DMS114 treated with DMSO at 0.1 percent for 48 hours (cell line): Measurements from ENCODE around the gene USH2A.

Experiments
- DNase-seq: peaks from one replicate; lab custom pipeline; 2025; ENCODE audit not compliant: unreplicated experiment; lab: John Stamatoyannopoulos, UW

USH2A gene

DNA sequence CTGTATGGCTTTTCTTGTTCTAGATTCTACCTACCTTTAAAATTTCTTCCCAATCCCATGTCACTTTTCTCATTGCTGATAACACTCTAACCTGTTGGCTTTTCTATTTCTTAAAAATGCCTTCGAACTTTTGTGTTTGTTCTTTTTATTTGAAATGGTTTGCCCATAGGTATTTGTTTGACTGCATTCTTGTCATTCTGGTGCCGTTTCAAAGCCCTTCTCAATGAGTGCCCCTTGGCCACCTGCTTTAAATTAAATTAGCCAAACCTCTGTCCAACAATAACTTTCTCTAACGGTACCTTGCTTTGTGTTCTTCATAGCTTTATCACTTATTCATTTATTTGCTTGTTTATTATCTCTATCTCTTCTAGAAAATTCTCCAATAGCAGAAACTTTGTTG lies 817.2 kb downstream of the USH2A start:
- DNase-seq = no peak

DNA sequence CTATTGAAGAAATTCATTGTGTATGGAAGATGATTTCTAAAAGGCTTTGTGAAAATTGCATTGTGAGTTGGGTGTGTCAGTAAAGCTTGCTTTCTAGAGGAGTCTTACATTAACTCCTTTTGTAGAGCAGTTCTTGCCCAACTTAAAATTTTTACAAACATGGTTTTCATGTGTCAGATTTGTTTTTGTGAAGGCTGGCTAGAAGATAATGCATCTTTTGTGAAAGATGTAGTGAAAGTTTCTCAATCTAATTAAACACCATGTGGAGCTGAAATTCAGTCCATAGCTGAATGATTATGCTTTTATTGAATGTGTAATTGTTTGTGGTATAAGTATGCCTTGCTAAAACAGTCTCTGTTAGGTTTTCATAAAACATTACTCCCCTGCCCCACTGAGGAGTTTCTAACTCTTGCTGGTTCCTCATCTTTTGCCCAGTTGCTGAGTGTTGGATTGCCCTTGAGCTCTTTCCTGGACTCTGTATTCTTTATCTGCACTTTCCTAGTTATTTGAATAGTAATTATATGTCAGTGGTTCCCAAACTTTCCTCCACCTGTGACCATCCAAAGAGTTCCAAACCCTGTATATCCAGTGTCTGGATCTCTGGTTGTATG lies 818.1 kb downstream of the USH2A start:
- DNase-seq = no peak

DNA sequence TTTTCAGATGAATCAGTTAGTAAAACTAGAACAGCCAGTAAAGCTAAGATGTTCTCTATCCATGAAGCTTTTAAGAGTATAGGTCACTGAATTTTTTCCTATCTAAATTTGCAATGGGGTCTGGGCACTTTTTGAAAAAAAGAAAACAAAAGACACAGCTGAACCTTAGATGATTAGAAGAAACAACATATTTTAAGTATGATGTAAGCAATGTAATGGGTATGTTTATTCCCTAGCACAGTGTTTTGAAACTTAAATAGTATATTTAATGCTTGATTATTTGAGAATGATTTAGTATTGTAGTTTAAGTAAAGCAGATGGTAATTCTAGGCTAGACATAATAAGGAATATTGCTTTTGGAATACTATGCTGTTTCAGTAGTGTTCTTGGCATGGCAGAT lies 819.9 kb downstream of the USH2A start:
- DNase-seq = no peak

DNA sequence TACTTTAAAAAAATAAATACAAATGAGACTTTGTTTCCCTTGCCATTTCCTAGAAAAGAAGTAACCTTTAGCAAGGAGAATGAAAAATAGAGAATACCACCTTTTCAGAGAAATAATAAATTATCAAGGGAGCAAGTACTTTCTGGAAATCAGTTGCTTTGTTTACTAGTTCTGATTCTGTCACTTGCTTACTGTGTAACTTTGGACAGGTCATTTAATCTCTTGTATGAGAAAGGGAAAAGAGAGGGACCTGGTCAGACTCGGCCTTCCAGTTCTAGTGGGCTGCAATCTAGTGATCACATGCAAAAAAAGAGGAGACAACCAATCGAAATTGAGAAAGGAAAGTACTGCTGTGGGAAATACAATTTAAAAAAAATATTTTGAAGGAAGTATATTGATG lies 822.0 kb downstream of the USH2A start:
- no peak for DNase-seq

DNA sequence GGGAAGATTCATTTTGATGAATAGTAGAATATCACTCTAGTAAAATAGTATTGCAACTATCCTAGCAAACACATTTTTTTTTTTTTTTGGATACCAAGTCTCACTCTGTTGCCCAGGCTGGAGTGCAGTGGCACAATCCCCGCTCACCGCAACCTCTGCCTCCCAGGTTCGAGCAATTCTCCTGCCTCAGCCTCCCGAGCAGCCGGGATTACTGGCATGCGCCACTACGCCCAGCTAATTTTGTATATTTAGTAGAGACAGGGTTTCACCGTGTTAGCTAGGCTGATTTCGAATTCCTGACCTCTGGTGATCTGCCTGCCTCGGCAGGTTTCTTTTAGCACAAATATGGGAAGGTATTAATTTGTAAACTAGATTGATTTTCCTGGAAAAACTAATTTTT lies 822.4 kb downstream of the USH2A start:
- no peak for DNase-seq

DNA sequence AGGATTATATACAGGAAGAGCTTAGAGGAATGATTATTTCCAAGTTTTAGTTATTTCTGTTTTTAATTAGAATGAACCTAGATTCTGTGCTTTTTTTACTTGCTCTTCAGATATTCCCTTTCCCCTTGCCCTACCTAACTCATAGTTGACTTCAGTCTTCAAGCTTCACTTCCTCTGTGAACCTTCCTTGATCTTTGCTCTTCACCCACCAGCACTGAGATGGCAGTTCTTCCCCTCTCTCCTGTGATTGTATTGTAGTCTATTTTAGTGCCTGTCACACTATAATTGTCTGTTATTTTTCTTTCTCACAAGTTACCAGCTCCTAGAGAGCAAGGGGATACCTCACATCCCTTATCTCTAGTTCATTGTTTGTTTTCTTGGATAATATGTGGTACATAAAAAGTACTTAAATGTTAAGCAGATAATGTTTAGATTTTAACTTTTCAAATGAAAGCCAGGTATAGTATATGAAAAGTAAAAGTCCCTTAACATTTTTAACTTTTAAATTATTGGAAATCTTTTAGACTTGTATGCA lies 822.9 kb downstream of the USH2A start:
- no peak for DNase-seq

DNA sequence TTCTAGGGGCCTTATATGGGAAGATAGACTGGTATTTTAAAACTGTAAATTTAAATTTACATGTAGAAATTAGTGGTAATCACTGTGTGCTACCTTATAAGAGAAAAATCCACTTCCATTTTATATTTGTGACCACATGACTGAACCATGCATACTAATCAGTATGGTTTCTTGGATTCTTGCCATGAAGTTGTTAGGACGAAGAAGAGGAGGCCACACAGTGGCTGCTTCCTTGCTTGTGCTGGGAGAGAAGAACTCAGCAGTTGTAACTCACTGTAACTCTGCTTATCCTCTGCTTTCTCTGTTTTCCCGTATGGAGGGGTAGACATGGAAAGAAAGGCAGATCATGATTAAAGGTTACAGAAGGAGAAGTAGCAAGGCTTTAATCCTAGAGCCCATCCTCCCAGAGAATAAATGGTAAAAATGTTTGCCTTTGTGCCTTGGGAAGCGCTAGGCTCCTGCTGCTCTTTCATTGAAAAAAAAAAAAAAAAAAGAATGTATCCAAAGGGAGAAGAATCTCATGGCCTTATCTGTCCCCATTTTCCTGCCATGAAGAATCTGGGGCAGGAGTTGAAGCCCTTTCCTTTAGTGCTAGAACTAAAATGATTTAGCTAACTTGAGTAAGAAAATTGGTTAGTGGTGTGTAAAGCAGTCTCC lies 823.7 kb downstream of the USH2A start:
- DNase-seq = no peak

DNA sequence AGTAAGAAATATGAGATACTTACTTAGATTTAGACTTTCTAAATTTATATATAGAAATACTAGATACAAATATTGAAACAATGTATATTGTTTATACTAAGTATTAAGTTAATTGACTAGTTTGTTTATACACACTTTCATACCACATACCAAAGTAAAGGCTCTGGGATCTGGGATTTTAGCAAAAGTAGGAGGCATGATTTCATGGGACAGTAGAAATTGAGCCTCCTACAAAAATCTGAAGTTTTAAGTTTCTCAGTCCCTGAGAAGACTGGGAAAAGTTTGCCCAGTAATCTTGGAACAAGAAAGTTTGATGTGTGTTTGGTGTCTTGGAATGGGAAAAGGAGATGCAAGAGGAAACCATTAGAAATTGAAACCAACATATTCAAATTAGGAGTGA lies 825.3 kb downstream of the USH2A start:
- DNase-seq = no peak

DNA sequence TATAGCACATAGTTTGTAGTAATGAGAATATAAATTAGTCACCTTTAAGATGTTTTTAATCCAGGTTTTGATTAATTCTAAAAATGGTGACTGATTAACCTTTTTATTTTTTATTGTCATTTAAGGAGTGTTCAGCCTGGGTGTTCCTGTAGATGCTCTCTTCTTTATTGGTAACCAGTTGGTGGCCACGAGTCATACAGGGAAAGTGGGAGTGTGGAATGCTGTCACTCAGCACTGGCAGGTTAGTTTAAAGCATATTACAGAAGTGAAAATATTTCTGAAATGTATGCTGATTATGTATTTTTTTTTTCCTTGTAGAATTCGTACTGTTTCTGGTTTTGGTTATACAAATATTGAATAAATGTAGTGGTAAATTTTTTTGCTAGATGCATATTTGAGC lies 828.0 kb downstream of the USH2A start:
- no peak for DNase-seq

DNA sequence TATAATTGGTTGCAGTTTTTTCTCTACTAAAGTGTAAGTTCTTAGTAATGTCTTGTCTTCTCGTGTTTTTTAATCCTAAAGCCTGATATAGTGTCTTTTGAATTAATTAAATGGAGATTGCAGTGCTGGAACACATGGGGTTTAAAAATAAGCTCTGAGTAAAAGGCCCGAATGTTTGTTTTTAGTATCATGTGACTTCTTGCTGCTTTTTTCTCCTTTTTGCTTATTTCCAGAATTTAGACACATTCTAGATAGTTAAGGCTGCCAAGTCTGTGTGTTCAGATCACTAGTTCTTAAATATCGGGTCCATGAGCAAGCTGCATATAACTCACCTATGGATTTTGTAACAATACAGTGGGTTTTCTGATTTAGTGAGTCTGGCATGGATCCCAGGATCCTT lies 828.6 kb downstream of the USH2A start:
- DNase-seq = no peak

DNA sequence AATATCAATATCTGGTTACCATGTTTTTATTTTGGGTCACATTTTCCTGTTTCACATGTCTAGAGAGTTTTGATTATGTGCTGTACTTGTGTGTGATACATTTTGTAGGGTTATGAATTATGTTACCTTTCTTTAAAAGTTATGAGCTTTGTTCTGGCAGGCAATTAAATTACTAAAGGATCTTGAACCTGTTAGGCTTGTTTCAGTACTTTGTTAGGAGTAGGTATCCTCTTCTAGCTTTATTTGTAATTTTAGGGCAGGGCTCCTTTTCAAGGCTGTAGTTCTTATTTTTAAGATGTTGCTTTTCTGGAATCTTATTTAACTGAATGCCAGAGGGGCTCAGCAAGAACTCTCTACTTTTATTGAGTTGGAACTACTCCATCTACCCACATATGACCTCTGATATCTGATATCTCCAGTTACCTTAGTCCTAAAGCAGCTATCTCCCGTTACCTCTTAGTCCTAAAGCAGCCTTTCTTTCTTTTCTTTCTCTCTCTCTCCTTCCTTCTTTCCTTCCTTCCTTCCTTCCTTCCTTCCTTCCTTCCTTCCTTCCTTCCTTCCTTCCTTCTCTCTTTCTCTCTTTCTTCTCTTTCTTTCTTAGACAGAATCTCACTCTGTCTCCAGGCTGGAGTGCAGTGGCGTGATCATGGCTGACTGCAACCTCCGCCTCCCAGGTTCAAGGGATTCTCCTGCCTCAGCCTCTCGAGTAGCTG lies 832.3 kb downstream of the USH2A start:
- DNase-seq = no peak

DNA sequence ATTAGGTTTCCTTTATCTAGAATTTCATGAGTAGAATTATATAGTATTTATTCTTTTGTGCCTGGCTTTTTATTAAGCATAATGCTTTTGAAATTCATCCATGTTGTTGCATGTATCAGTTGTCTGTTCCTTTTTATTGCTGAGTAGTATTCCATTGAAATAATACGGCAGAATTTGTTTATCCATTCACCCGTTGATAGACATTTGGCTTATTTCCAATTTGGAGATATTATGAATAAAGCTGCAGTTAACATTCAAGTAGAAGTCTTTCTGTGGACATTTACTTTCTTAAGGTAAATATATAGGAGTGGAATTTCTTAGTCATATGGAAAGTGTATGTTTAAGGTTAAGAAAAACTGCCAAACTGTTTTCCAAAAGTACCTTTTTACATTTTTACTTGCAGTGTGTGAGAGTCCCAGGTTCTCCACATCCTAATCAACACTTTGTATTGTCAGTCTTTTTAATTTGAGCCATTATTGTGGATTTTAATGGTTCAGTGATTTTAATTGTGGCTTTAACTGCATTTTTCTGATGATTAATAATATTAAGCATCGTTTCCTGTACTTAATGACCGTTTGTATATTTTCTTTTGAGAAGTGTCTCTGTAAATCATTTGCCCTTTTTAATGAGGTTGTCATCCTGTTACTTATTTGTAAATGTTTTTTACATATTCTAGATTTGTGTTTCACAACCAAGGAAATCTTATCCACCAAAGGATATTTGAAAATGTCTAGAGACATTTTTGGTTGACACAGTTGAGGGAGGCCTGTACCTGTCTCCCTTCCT lies 833.4 kb downstream of the USH2A start:
- DNase-seq = no peak

DNA sequence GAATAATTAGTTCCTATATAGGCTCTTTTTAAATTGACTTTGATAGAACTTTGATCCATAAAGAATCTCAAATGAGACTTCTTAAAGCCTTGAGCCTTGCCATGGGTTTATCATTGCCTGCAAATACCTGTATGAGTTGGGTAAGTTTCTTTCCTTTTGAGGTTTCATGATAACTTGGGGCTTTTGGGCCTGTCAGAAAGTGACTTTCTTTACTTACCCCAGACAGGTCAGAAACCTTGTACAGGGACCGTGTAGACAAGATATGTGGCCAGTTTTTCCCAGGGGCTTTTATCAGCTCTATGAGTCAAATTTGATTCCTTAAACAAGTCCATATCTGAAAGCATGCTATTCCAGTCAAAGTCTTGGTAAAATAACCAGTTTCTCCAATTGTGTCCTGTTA lies 838.9 kb downstream of the USH2A start:
- DNase-seq = no peak

DNA sequence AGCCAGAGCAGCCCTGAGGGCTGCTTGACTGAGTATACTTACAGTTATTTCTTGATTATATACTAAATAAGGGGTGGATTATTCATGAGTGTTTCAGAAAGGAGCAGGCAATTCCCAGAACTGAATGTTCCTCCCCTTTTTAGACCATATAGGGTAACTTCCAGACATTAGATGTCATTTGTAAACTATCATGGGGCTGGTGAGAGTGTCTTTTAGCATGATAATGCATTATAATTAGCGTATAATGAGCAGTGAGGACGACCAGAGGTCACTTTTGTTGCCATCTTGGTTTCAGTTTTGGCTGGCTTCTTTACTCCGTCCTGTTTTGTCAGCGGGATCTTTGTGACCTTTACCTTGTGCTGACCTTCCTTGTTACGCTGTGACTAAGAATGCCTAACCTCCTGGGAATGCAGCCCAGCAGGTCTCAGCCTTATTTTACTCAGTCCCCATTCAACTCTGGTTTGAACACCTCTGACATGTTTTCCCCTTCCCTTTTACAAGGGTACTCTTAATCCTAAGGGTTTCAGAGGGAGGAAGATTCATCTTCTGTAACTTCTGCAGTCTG lies 840.0 kb downstream of the USH2A start:
- DNase-seq = no peak

DNA sequence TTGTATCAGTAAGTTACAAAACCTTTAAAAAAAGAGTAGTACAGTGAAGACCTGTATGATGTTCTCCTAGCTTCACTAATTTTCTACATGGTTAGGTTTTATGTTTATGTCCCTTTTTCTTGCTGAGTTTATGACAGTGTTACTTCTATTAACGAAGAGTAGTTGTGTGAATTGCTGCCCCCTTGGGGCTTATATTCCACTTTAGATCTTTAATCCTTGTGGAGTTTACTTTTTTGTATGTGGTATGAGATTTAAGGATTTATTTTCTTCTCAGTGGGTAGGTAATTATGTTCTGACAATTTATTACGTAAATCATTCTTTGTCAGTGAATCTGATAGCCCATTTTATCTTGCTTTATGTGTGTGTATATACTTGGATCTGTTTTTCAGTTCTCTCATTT lies 841.4 kb downstream of the USH2A start:
- no peak for DNase-seq
